Erythroblast (primary cell): ENCODE results near the gene EPS8.
"Not testable (repeated sequence)": the region's sequence is repeated elsewhere in the genome, so short reads cannot be mapped to it uniquely, and the experiment has no call there.

Experiments
- DNase-seq, 2 experiments: peaks; one replicate each; lab custom pipeline; 2025; lab: John Stamatoyannopoulos, UW
- GATA1 ChIP-seq: IDR thresholded peaks from 2 replicates; pipeline ENCODE4 v1.6.1; 2011; ENCODE audit warnings: low read depth, mild to moderate bottlenecking, control low read depth, low read length, moderate library complexity
- POLR2A ChIP-seq: IDR thresholded peaks from 2 replicates; pipeline ENCODE4 v1.6.1; 2011; ENCODE audit warnings: mild to moderate bottlenecking, low read length

The EPS8 gene

GRCh38 chr12:15757553-15758255, 31.5 kb downstream of the EPS8 start:
- DNase-seq = peak; percentile 48 to 63
- no peak for TF ChIP-seq POLR2A
- TF ChIP-seq GATA1 = no peak

DNA sequence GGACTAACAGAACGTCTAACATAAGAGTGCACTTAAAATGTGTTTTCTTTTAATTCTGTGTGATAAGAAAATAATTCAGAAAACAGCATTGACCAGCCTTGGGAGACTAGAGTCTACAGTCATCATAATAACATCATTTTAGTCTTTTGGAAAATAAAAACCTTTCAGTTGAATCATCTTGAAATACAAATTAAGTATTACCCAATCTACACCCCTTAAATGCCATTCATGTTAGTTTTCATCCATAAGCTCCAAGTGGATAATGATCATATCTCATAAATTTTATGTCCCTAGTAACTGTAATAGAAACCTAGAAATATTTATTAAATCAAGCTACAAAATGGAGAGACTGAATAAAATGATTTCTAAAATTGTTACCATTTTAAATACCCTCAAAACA, 32.4 kb downstream of the EPS8 start:
- TF ChIP-seq GATA1 (no peak), POLR2A (no peak)
- DNase-seq = no peak

- no peak for DNase-seq
- TF ChIP-seq GATA1 (no peak), POLR2A (no peak)
These were observed 35.0 kb downstream of the EPS8 start for GRCh38 chr12:15754233-15754632.

DNA sequence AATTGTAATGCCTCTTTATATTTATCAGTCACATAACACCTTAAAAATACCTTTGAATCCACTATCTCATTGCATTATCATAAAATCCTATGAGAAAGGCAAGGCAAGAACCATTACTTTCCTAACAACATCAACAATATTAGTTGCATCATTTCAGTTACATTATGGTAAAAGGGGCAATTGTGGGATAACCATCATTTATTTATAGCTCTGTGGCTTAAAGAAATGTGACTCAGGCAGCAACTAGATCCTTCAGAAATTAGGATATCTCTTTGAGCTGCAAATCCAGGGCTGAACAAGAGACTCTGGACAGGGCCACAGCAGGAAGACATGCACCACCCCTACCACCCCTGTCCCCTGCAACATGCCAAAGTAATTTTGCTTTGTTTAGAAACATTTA, 36.4 kb downstream of the EPS8 start:
- no peak for TF ChIP-seq POLR2A
- TF ChIP-seq GATA1 = no peak
- DNase-seq = no peak

DNA sequence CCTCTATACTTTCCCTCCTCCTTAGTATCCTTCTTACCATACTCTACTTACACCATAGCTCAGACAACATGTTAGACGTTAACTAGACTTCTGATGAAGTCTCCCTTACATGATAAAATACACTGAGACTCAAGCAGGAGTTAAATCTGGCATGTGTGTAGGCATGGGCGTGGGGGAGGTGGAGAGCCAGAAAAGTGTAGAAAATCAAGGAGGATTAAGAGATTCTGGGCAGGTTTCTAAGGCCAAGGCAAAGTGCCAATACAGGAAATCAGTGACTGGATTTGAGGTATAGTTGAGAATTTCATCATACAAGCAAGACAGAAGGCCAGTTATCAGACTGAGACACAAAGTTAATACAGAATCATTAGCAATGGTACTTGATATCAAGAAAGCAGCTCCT, 37.4 kb downstream of the EPS8 start:
- DNase-seq = no peak
- TF ChIP-seq GATA1 (no peak), POLR2A (no peak)

- TF ChIP-seq GATA1 (no peak), POLR2A (no peak)
- peak; percentile 14 to 62 for DNase-seq
These were observed 39.3 kb downstream of the EPS8 start for GRCh38 chr12:15749937-15750336.

DNA sequence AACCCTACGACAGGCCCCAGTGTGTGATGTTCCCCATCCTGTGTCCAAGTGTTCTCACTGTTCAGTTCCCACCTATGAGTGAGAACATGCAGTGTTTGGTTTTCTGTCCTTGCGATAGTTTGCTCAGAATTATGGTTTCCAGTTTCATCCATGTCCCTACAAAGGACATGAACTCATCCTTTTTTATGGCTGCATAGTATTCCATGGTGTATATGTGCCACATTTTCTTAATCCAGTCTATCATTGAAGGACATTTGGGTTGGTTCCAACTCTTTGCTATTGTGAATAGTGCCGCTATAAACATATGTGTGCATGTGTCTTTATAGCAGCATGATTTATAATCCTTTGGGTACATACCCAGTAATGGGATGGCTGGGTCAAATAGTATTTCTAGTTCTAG, 47.3 kb downstream of the EPS8 start:
- DNase-seq = not testable (repeated sequence)

GRCh38 chr12:15741082-15741481, 48.1 kb downstream of the EPS8 start:
- TF ChIP-seq GATA1 = no peak
- no peak for TF ChIP-seq POLR2A
- no peak for DNase-seq

GRCh38 chr12:15740389-15740788, 48.8 kb downstream of the EPS8 start:
- not testable (repeated sequence) for DNase-seq

DNA sequence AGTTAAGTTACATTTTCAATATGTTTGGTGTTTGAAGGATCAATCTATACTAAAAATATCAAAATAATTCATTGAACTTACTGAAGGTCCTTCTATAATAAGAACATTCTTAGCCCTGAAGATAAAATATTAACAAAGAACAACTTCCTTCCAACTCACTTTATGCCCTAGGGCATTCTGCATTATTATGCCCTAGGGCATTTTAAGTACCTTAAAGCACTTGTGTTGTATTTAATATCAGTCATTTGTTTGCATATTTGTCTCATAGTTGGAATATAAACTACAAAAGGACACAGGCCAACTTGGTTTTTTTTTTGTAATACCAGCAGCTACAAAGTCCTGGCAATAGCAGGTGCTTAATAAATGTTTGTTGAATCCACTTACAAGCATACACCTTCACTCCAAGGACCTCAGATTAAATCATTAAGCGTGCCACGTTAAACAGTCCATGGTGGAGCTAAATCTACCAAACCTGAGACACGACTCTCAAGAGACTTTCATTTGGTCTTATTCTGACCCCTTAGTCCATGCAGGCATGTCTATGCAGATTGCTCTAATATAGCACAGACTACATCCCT, 50.7 kb downstream of the EPS8 start:
- DNase-seq = no peak
- TF ChIP-seq POLR2A (no peak), GATA1 (no peak)

DNA sequence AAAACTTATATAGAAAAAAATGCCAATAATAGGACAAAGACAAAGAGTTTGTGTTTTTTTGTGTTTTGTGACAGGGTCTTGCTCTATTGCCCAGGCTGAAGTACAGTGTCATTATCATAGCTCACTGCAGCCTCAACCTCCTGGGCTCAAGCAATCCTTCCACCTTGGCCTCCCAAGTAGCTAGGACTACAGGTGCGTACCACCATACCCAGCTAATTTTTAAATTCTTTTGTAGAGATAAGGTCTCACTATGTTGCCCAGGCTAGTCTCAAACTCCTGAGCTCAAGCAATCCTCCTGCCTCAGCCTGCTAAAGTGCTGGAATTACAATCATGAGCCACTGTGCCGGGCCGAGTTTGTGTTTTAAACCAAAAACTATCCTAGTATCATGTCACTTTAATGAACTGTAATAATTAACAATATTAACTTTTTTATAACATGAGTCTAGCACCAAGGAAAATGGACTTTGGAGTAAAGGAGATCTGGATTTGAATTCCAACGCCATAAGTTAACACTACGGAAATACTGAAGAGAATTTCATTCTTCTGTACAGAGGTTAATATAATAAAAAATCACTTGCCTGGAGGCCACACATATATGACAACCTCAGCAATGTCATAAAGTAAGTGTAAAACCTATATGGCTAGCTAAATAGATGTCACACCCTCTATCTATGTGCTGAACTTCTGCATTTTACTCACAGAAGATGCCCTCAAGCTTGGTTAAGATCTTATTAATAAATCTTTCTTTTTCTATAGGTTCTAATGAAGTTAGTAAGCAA, 53.2 kb downstream of the EPS8 start:
- TF ChIP-seq POLR2A (no peak), GATA1 (no peak)

GRCh38 chr12:15733136-15733535, 56.1 kb downstream of the EPS8 start:
- no peak for DNase-seq
- TF ChIP-seq POLR2A (no peak), GATA1 (no peak)

More for the DNA sequence above, 53.2 kb downstream of the EPS8 start:
- no peak for DNase-seq

- no peak for DNase-seq
- TF ChIP-seq POLR2A (no peak), GATA1 (no peak)
These were observed 56.7 kb downstream of the EPS8 start for GRCh38 chr12:15732341-15733061.

DNA sequence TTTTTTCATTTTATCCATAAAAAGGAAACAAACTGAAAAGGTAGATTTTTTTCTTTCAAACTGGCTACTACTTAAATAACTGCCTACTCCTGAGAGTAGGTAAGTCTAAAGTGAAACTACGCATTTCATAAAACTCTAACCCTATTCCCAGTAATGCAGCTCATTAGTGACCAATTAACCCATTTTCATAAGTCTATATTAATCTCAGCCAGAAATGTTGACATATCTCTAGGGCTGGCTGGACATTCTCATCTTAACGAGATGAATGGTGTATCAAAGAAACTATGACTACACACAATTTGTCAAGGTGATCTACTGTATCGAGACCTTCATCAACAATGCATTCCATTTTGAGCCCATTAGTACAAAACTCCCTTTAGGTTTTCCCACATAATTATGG, 57.2 kb downstream of the EPS8 start:
- no peak for DNase-seq
- TF ChIP-seq GATA1 = no peak
- TF ChIP-seq POLR2A = no peak
